Large intestine (tissue), 3 donors: ENCODE results near the gene STARD7. TPM values are rescaled to one million over a fixed set of nuclear protein-coding genes. Genes with fewer than 3 reads are reported as not detected.

Experiments
- DNase-seq, 2 donors: peaks; one replicate each; pipeline versions ENCODE4 v3.0.0 to v3.0.0-alpha.2; 2013
- H3K27ac ChIP-seq: one replicate; pipeline ENCODE4 v1.5.1; 2013; ENCODE audit warnings: low read length
- H3K27me3 ChIP-seq: 2 replicates; pipeline ENCODE4 v1.6.1; 2013; ENCODE audit warnings: low read length; ENCODE audit not compliant: control insufficient read depth, insufficient read depth
- H3K36me3 ChIP-seq: 2 replicates; pipeline ENCODE4 v1.6.1; 2013; ENCODE audit warnings: low read length; ENCODE audit not compliant: control insufficient read depth, insufficient read depth
- H3K4me1 ChIP-seq: one replicate; pipeline ENCODE4 v1.6.1; 2013; ENCODE audit warnings: low read length; ENCODE audit not compliant: control insufficient read depth, insufficient read depth
- H3K4me3 ChIP-seq: one replicate; pipeline ENCODE4 v1.5.1; 2013; ENCODE audit warnings: low read length
- H3K9me3 ChIP-seq: one replicate; pipeline ENCODE4 v1.6.1; 2013; ENCODE audit warnings: mild to moderate bottlenecking, low read depth, low read length, moderate library complexity; ENCODE audit not compliant: control insufficient read depth
- WGBS: methylation state at CpG from one replicate; pipeline ENCODE4 v1.1.5; 2013; ENCODE audit warnings: low lambda C conversion rate; ENCODE audit not compliant: insufficient coverage; 5-methylcytosine and 5-hydroxymethylcytosine counted together
- polyA plus RNA-seq: library from polyadenylated mRNA; unstranded; fragments of 120-200 nt; gene quantifications from one replicate; pipeline ENCODE4 v1.2.1, GENCODE V29; 2013

Gene STARD7
- polyA plus RNA-seq, 1 donor = 121 TPM

- no peak overlapping the region for H3K4me3 ChIP-seq
- H3K27me3 ChIP-seq = no peaks in the 10 kb centered on the region
- H3K4me1 ChIP-seq = peaks cover 19% of the 10 kb centered on the region
- no CpG with 5 or more reads among the region's 9 CpGs for WGBS
- no peak for DNase-seq
- no peaks in the 10 kb centered on the region for H3K9me3 ChIP-seq
- no peak overlapping the region for H3K27ac ChIP-seq
- peaks cover 36% of the 10 kb centered on the region for H3K36me3 ChIP-seq
Measured at GRCh38 chr2:96249654-96250053, 41.0 kb upstream of the STARD7 start.

DNA sequence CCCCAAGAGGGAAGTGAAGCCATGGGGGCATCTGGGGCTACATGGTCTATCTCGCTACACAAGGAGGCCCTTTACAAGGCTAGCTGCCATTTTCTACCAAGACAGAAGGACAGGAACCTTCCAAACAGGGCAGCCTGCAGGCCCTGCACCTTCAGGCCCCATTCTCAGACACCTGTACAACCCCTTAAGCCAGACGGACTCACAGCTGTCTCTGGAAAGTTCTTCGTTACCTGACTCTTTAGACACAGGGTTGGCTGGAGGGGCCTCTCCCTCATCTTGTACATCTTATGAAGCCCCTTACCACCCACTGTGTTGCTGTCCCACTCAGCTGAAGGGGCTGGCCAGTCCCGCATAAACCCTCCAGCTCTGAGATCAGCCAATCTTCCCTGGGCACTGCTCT lies 40.0 kb upstream of the STARD7 start:
- Histone ChIP-seq H3K4me1 (peaks cover 19% of the 10 kb centered on the region), H3K27ac (no peak overlapping the region), H3K9me3 (no peaks in the 10 kb centered on the region), H3K36me3 (peaks cover 26% of the 10 kb centered on the region), H3K4me3 (no peak overlapping the region), H3K27me3 (no peaks in the 10 kb centered on the region)
- DNase-seq = no peak
- no CpG with 5 or more reads among the region's 4 CpGs for WGBS

GRCh38 chr2:96247896-96248295 lies 39.3 kb upstream of the STARD7 start:
- no peak for DNase-seq
- WGBS = 88% methylated on average over 1 of the region's 5 CpGs
- Histone ChIP-seq H3K36me3 (peaks cover 19% of the 10 kb centered on the region), H3K4me1 (peaks cover 13% of the 10 kb centered on the region), H3K4me3 (no peak overlapping the region), H3K27me3 (no peaks in the 10 kb centered on the region), H3K27ac (no peak overlapping the region), H3K9me3 (no peaks in the 10 kb centered on the region)

GRCh38 chr2:96247009-96247408 lies 38.4 kb upstream of the STARD7 start:
- H3K4me3 ChIP-seq = no peak overlapping the region
- H3K4me1 ChIP-seq = peaks cover 4% of the 10 kb centered on the region
- H3K27me3 ChIP-seq = no peaks in the 10 kb centered on the region
- H3K36me3 ChIP-seq = peaks cover 10% of the 10 kb centered on the region
- no peak overlapping the region for H3K27ac ChIP-seq
- WGBS = no CpG with 5 or more reads among the region's 3 CpGs
- DNase-seq = no peak
- H3K9me3 ChIP-seq = no peaks in the 10 kb centered on the region

- no peak overlapping the region for H3K4me3 ChIP-seq
- WGBS = no CpG with 5 or more reads among the region's 8 CpGs
- H3K36me3 ChIP-seq = peaks cover 5% of the 10 kb centered on the region
Measured at GRCh38 chr2:96245609-96246390, 37.2 kb upstream of the STARD7 start.

GRCh38 chr2:96243843-96244242 lies 35.2 kb upstream of the STARD7 start:
- no peaks in the 10 kb centered on the region for H3K4me1 ChIP-seq
- no peak overlapping the region for H3K4me3 ChIP-seq
- H3K27ac ChIP-seq = no peak overlapping the region
- no peak for DNase-seq
- 100% methylated on average over 2 of the region's 5 CpGs for WGBS
- peaks cover 14% of the 10 kb centered on the region for H3K36me3 ChIP-seq
- H3K27me3 ChIP-seq = no peaks in the 10 kb centered on the region
- no peaks in the 10 kb centered on the region for H3K9me3 ChIP-seq

More at GRCh38 chr2:96245609-96246390, 37.2 kb upstream of the STARD7 start:
- H3K27ac ChIP-seq = no peak overlapping the region
- H3K27me3 ChIP-seq = no peaks in the 10 kb centered on the region
- no peaks in the 10 kb centered on the region for H3K4me1 ChIP-seq
- no peak for DNase-seq
- H3K9me3 ChIP-seq = no peaks in the 10 kb centered on the region

DNA sequence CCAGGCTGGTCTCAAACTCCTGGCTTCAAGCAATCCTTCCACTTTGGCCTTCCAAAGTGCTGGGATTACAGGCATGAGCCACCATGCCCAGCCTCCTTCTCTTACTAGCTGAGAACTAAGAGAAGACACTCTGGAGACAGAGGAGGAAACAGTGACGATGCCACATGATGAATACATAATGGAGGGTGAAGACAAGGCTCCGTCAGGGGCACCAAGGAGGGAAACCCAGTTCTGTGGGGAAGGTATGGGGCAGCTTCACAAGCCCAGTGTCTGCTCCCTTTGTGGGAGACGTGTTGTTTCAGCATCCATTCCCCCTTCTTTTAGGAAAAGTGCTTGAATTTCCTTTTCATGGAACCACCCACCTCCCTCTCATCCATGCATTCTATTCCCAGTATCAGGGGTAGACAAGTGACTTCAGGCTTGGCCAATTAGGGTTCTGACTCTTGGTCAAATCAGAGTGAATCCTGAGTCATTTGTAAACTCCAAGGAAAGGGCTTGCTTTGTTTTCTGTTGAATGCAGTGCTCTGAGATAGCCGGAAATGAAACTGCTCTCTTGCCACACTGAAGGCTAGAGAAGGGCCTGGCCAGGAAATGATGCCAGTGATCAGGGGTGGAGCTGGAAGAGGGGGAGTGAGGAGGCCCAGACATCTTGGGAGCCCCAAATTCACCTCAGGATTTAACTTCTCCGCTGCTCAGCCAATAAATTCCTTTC lies 33.4 kb upstream of the STARD7 start:
- peaks cover 12% of the 10 kb centered on the region for H3K4me1 ChIP-seq
- no peaks in the 10 kb centered on the region for H3K27me3 ChIP-seq
- no peak overlapping the region for H3K4me3 ChIP-seq
- 100% methylated on average over 1 of the region's 5 CpGs for WGBS
- peaks cover 14% of the 10 kb centered on the region for H3K36me3 ChIP-seq
- no peak for DNase-seq
- H3K9me3 ChIP-seq = no peaks in the 10 kb centered on the region
- H3K27ac ChIP-seq = no peak overlapping the region

DNA sequence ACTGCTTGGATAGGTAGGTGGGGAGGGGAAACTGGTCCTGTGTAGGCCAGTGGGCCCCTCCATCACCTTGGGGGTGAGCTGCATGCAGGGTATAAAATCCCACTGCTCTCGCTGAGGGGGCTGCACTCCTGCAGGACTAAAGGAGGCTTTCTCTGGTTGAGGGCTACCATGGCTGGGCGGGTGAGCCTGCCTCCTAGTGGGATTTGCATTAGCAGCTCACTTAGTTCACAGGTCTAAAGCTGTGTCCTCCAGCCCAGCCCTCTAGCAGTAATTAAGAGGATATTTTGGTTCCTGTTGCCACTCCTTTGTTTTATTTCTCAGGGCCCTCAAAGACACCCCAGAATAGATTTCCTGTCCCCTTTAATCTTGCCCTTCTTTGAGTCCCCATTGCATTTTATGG lies 32.6 kb upstream of the STARD7 start:
- H3K36me3 ChIP-seq = peaks cover 14% of the 10 kb centered on the region
- DNase-seq = no peak
- H3K27ac ChIP-seq = no peak overlapping the region
- H3K27me3 ChIP-seq = no peaks in the 10 kb centered on the region
- H3K4me1 ChIP-seq = peaks cover 18% of the 10 kb centered on the region
- no CpG with 5 or more reads among the region's 2 CpGs for WGBS
- H3K9me3 ChIP-seq = no peaks in the 10 kb centered on the region
- no peak overlapping the region for H3K4me3 ChIP-seq

GRCh38 chr2:96240341-96241038 lies 31.9 kb upstream of the STARD7 start:
- H3K4me1 ChIP-seq = peaks cover 18% of the 10 kb centered on the region
- DNase-seq = no peak
- peaks cover 14% of the 10 kb centered on the region for H3K36me3 ChIP-seq
- H3K27me3 ChIP-seq = no peaks in the 10 kb centered on the region
- H3K27ac ChIP-seq = no peak overlapping the region
- no peak overlapping the region for H3K4me3 ChIP-seq
- no CpG with 5 or more reads among the region's 9 CpGs for WGBS
- H3K9me3 ChIP-seq = no peaks in the 10 kb centered on the region

DNA sequence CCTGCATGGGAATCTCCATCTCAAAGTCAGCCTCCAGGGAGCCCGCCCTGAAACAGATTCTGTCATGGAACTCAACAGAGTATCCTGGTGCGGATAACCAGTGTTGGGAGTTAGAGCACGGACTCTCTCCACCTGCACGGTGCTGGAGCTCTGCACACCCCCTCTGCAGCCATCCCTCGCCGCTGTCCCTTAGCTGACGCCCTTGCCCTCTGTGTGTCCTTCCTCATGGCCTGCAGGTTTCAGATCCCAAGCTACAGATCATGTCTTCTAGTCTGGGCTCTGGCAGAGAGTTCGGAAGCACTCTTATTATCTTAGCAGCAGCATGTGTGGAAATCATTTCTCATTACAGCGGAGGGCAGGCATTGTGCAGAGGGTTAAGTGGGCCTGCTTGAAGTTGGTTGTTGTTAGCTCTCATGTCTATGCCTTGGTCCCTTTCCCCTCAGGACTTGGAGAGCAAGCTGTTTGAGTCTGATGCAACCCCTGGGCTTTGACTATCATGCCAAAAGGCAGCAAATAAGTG lies 31.2 kb upstream of the STARD7 start:
- Histone ChIP-seq H3K27ac (no peak overlapping the region), H3K9me3 (no peaks in the 10 kb centered on the region), H3K27me3 (no peaks in the 10 kb centered on the region), H3K36me3 (peaks cover 14% of the 10 kb centered on the region), H3K4me3 (no peak overlapping the region), H3K4me1 (peaks cover 18% of the 10 kb centered on the region)
- DNase-seq = no peak
- no CpG with 5 or more reads among the region's 9 CpGs for WGBS
